Bronchial epithelial cell (primary cell): Measurements from ENCODE around the gene CYP1B1. TPM values are rescaled to one million over a fixed set of nuclear protein-coding genes. Genes with fewer than 3 reads are reported as not detected.

Experiments used
- DNase-seq: peaks from one replicate; pipeline ENCODE4 v3.0.0-alpha.2; 2010; ENCODE audit warnings: low read depth
- FAIRE-seq: peaks from 2 replicates; lab custom pipeline; 2011; peaks lifted over from hg19 to GRCh38; lab: Jason Lieb, UNC
- H3K27me3 ChIP-seq: 2 replicates; pipeline ENCODE4 v1.5.1; 2011; ENCODE audit warnings: low read length; ENCODE audit not compliant: control insufficient read depth, insufficient read depth
- H3K36me3 ChIP-seq: 2 replicates; pipeline ENCODE4 v1.5.1; 2011; ENCODE audit warnings: low read length; ENCODE audit not compliant: control insufficient read depth, insufficient read depth
- H3K4me3 ChIP-seq: 2 replicates; pipeline ENCODE4 v1.5.1; 2011; ENCODE audit warnings: mild to moderate bottlenecking, low read depth, low read length, control low read depth
- CTCF ChIP-seq: IDR thresholded peaks from 2 replicates; pipeline ENCODE4 v1.5.1; 2011; ENCODE audit warnings: mild to moderate bottlenecking, moderate library complexity, low read length, control low read depth, inconsistent platforms; ENCODE audit not compliant: insufficient read depth, severe bottlenecking
- total RNA-seq: library from RNA; depleted of rRNA; stranded (reverse); fragments of >200 nt; gene quantifications from 2 replicates; pipeline ENCODE4 v1.2.1, GENCODE V29; 2014

CYP1B1 gene
- total RNA-seq, 1 donor from 2014 or later = 5.8 TPM

GRCh38 chr2:38079116-38080052 lies 3.4 kb upstream of the CYP1B1 start:
- TF ChIP-seq CTCF = no peak
- no peak for DNase-seq
- Histone ChIP-seq H3K36me3 (no peaks in the 10 kb centered on the region), H3K4me3 (no peak overlapping the region), H3K27me3 (peaks cover 6% of the 10 kb centered on the region)
- no peak for FAIRE-seq

GRCh38 chr2:38077431-38077769 lies 1.4 kb upstream of the CYP1B1 start:
- no peak for FAIRE-seq
- DNase-seq = no peak
- H3K4me3 ChIP-seq = peak overlapping the region; percentile 60
- peaks cover 6% of the 10 kb centered on the region for H3K27me3 ChIP-seq
- H3K36me3 ChIP-seq = peaks cover 1% of the 10 kb centered on the region
- no peak for TF ChIP-seq CTCF

- Histone ChIP-seq H3K27me3 (peaks cover 6% of the 10 kb centered on the region), H3K4me3 (peak overlapping the region; percentile 60), H3K36me3 (peaks cover 1% of the 10 kb centered on the region)
- DNase-seq (peak; percentile 63), FAIRE-seq (no peak)
- TF ChIP-seq CTCF = peak; percentile 44
These were observed 919 bp upstream of the CYP1B1 start for GRCh38 chr2:38076710-38077430.

GRCh38 chr2:38076152-38076709 lies 280 bp upstream of the CYP1B1 start:
- H3K27me3 ChIP-seq = peaks cover 6% of the 10 kb centered on the region
- H3K4me3 ChIP-seq = peak overlapping the region; percentile 60
- FAIRE-seq (no peak), DNase-seq (peak; percentile 52)
- peaks cover 1% of the 10 kb centered on the region for H3K36me3 ChIP-seq
- TF ChIP-seq CTCF = peak; percentile 52

- FAIRE-seq (no peak), DNase-seq (no peak)
- peak overlapping the region; percentile 60 for H3K4me3 ChIP-seq
- H3K36me3 ChIP-seq = peaks cover 3% of the 10 kb centered on the region
- no peak for TF ChIP-seq CTCF
- peaks cover 6% of the 10 kb centered on the region for H3K27me3 ChIP-seq
These were observed 1.0 kb downstream of the CYP1B1 start for GRCh38 chr2:38074764-38075506.
